Spleen (tissue), 7 donors: Measurements from ENCODE around the gene GRPR.

Experiments used
- POLR2A ChIP-seq, 3 donors: fragments of 450-650 bp; IDR thresholded peaks; one replicate each; pipeline ENCODE4 v1.5.1; 2017; ENCODE audit warnings: antibody characterized with exemption in 3 of 3, mild to moderate bottlenecking in 1 of 3
- TF ChIP-seq, protein P1 (sequence below), 11 experiments: fragments of 200-600 bp in 7 of 11; fragments of 450-650 bp in 4 of 11; sonication (generic) in 4 of 11; IDR thresholded peaks in 8 of 11; conservative IDR thresholded peaks in 3 of 11; 1 replicate in 7 of 11; 2 replicates in 4 of 11; pipeline versions ENCODE4 v1.4.0 to v1.8.0; 2016 to 2021; ENCODE audit warnings: antibody characterized with exemption in 11 of 11, inconsistent platforms in 4 of 11, mild to moderate bottlenecking in 1 of 11
- donor health status: DM: no; HTN: no; CAD: no; lungs with moderate emphysema.
- donor health status: DM: no; HTN: no; CAD: no.
- donor health status: DM: no; HTN: no; CAD: no.

GRCh38 chrX:16145656-16146055, 22.3 kb downstream of the GRPR start:
- TF ChIP-seq, protein P1, sequence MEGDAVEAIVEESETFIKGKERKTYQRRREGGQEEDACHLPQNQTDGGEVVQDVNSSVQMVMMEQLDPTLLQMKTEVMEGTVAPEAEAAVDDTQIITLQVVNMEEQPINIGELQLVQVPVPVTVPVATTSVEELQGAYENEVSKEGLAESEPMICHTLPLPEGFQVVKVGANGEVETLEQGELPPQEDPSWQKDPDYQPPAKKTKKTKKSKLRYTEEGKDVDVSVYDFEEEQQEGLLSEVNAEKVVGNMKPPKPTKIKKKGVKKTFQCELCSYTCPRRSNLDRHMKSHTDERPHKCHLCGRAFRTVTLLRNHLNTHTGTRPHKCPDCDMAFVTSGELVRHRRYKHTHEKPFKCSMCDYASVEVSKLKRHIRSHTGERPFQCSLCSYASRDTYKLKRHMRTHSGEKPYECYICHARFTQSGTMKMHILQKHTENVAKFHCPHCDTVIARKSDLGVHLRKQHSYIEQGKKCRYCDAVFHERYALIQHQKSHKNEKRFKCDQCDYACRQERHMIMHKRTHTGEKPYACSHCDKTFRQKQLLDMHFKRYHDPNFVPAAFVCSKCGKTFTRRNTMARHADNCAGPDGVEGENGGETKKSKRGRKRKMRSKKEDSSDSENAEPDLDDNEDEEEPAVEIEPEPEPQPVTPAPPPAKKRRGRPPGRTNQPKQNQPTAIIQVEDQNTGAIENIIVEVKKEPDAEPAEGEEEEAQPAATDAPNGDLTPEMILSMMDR (IDR thresholded peaks at IDR 0.05 in 8 of 11, conservative IDR thresholded peaks at IDR 0.05 in 3 of 11): no peak
- no peak for TF ChIP-seq POLR2A (IDR thresholded peaks at IDR 0.05)
